Coronary artery (tissue), 2 donors: Measurements from ENCODE around the gene SRSF7.
A peak's percentile ranks its signal among the peaks of the same experiment; 100 is the strongest.

ENCODE experiments used
- DNase-seq: peaks from one replicate; pipeline ENCODE4 v3.0.0-alpha.2; 2017; ENCODE audit warnings: low spot score
- H3K27ac ChIP-seq, 2 donors: fragments of 200-600 bp; sonication (generic); one replicate each; pipeline ENCODE4 v1.5.1; 2016 to 2019
- H3K4me3 ChIP-seq: fragments of 200-600 bp; sonication (generic); 2 replicates; pipeline ENCODE4 v1.5.1; 2016; ENCODE audit warnings: mild to moderate bottlenecking, moderate library complexity
- CTCF ChIP-seq: fragments of 200-600 bp; sonication (generic); IDR thresholded peaks from one replicate; pipeline ENCODE4 v1.5.1; 2019; ENCODE audit warnings: antibody characterized with exemption

Gene SRSF7

GRCh38 chr2:38754506-38754905 is 3.3 kb upstream of the SRSF7 start:
- no peak overlapping the region for H3K27ac ChIP-seq
- DNase-seq = no peak

GRCh38 chr2:38754049-38754448 is 2.9 kb upstream of the SRSF7 start:
- no peak overlapping the region for H3K27ac ChIP-seq
- H3K4me3 ChIP-seq = no peak overlapping the region
- no peak for DNase-seq
- no peak for TF ChIP-seq CTCF

More at GRCh38 chr2:38754506-38754905, 3.3 kb upstream of the SRSF7 start:
- peak overlapping the region; percentile 13 for H3K4me3 ChIP-seq
- no peak for TF ChIP-seq CTCF

GRCh38 chr2:38751596-38752410 is 642 bp upstream of the SRSF7 start:
- Histone ChIP-seq H3K27ac (peak overlapping the region; percentile 98 to 100), H3K4me3 (peak overlapping the region; percentile 99)
- no peak for TF ChIP-seq CTCF
- no peak for DNase-seq

- DNase-seq = no peak
- no peak for TF ChIP-seq CTCF
- H3K27ac ChIP-seq = peak overlapping the region; percentile 98 to 100
- H3K4me3 ChIP-seq = peak overlapping the region; percentile 99
Observed at GRCh38 chr2:38750011-38750890, 910 bp downstream of the SRSF7 start.

- no peak for TF ChIP-seq CTCF
- no peak for DNase-seq
- H3K4me3 ChIP-seq = peak overlapping the region; percentile 99
- H3K27ac ChIP-seq = peak overlapping the region in 1 of 2 donors; percentile 100
Observed at GRCh38 chr2:38748943-38749804, 2.0 kb downstream of the SRSF7 start.

GRCh38 chr2:38748391-38748790 is 2.8 kb downstream of the SRSF7 start:
- DNase-seq = no peak
- TF ChIP-seq CTCF = no peak
- H3K4me3 ChIP-seq = no peak overlapping the region
- H3K27ac ChIP-seq = no peak overlapping the region
